ENCODE data around the gene SIX3.

Gene SIX3

GRCh38 chr2:44944952-44945612, 3.6 kb downstream of the SIX3 start:
- Histone ChIP-seq H3K4me3 (ENCODE audit: low read depth, low read length) (peak overlapping the region; percentile 53; the same call in 1 of the 2 replicates), H3K4me1 (ENCODE audit: control insufficient read depth, insufficient read depth, low read length) (peaks cover 40% of the 10 kb centered on the region), H3K27ac (ENCODE audit: low read depth, low read length) (no peak overlapping the region), H3K36me3 (ENCODE audit: control insufficient read depth, insufficient read depth, low read length) (no peaks in the 10 kb centered on the region), H3K9me3 (ENCODE audit: control insufficient read depth, insufficient read depth, low read length) (no peaks in the 10 kb centered on the region), H3K27me3 (ENCODE audit: control insufficient read depth, insufficient read depth, low read length) (peaks cover 100% of the 10 kb centered on the region), H3K9ac (ENCODE audit: low read depth, low read length) (no peak overlapping the region)

DNA sequence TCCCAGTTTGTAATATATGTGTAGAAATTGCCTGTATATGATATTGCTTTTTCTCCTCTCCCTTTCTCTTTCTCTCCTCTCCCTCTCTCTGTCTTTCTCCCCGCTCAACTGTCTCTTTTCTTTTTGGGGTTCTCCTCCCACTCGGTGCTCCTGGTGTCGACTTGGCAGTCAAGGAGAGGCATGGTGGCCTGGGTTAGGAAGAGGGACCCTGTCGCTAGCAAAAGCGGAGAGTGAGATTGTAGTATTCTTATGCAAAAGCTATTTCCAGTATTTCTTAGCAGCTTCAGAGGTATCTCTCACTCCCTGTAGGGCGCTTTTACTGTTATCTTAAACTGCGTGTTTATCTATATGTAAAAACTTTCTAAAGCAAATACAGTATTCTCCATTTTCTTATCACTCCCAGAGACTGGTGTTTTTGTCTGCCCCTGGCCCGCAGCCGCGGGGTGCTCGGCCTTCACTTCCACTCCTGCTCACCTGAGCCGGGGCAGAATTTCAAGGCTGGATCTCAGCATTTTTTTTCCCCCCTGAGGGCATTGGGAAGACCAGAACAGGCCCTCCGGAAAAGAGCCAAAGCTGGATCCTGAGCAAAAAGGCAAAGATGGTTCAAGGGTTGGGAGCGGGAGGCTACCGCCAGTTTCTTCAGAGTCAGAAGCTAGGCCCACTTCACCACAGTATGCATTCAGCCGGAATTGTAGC, 4.3 kb downstream of the SIX3 start:
- Histone ChIP-seq H3K36me3 (ENCODE audit: control insufficient read depth, insufficient read depth, low read length) (no peaks in the 10 kb centered on the region), H3K27ac (ENCODE audit: low read depth, low read length) (peak overlapping the region; percentile 2), H3K9ac (ENCODE audit: low read depth, low read length) (no peak overlapping the region), H3K4me1 (ENCODE audit: control insufficient read depth, insufficient read depth, low read length) (peaks cover 46% of the 10 kb centered on the region), H3K9me3 (ENCODE audit: control insufficient read depth, insufficient read depth, low read length) (no peaks in the 10 kb centered on the region), H3K27me3 (ENCODE audit: control insufficient read depth, insufficient read depth, low read length) (peaks cover 100% of the 10 kb centered on the region), H3K4me3 (ENCODE audit: low read depth, low read length) (0 out of 2 replicates have a peak overlapping the region, but pooled peaks have one; percentile 7)

GRCh38 chr2:44946372-44947027, 5.0 kb downstream of the SIX3 start:
- H3K4me1 ChIP-seq (ENCODE audit: control insufficient read depth, insufficient read depth, low read length): peaks cover 46% of the 10 kb centered on the region
- H3K27ac ChIP-seq (ENCODE audit: low read depth, low read length): no peak overlapping the region
- no peak overlapping the region for H3K9ac ChIP-seq (ENCODE audit: low read depth, low read length)
- no peak overlapping the region for H3K4me3 ChIP-seq (ENCODE audit: low read depth, low read length)
- no peaks in the 10 kb centered on the region for H3K9me3 ChIP-seq (ENCODE audit: control insufficient read depth, insufficient read depth, low read length)
- H3K36me3 ChIP-seq (ENCODE audit: control insufficient read depth, insufficient read depth, low read length): no peaks in the 10 kb centered on the region
- H3K27me3 ChIP-seq (ENCODE audit: control insufficient read depth, insufficient read depth, low read length): peaks cover 100% of the 10 kb centered on the region

- Histone ChIP-seq H3K9ac (ENCODE audit: low read depth, low read length) (no peak overlapping the region), H3K4me3 (ENCODE audit: low read depth, low read length) (no peak overlapping the region), H3K4me1 (ENCODE audit: control insufficient read depth, insufficient read depth, low read length) (peaks cover 46% of the 10 kb centered on the region), H3K27me3 (ENCODE audit: control insufficient read depth, insufficient read depth, low read length) (peaks cover 100% of the 10 kb centered on the region), H3K9me3 (ENCODE audit: control insufficient read depth, insufficient read depth, low read length) (no peaks in the 10 kb centered on the region), H3K27ac (ENCODE audit: low read depth, low read length) (no peak overlapping the region), H3K36me3 (ENCODE audit: control insufficient read depth, insufficient read depth, low read length) (no peaks in the 10 kb centered on the region)
Measured at GRCh38 chr2:44947028-44947375, 5.5 kb downstream of the SIX3 start.

- Histone ChIP-seq H3K27me3 (ENCODE audit: control insufficient read depth, insufficient read depth, low read length) (peaks cover 100% of the 10 kb centered on the region), H3K27ac (ENCODE audit: low read depth, low read length) (no peak overlapping the region), H3K9me3 (ENCODE audit: control insufficient read depth, insufficient read depth, low read length) (no peaks in the 10 kb centered on the region), H3K4me3 (ENCODE audit: low read depth, low read length) (no peak overlapping the region; the same call in 1 of the 2 replicates), H3K4me1 (ENCODE audit: control insufficient read depth, insufficient read depth, low read length) (peaks cover 46% of the 10 kb centered on the region), H3K36me3 (ENCODE audit: control insufficient read depth, insufficient read depth, low read length) (no peaks in the 10 kb centered on the region), H3K9ac (ENCODE audit: low read depth, low read length) (no peak overlapping the region)
Measured at GRCh38 chr2:44948565-44949328, 7.2 kb downstream of the SIX3 start.

- Histone ChIP-seq H3K27me3 (ENCODE audit: control insufficient read depth, insufficient read depth, low read length) (peaks cover 100% of the 10 kb centered on the region), H3K36me3 (ENCODE audit: control insufficient read depth, insufficient read depth, low read length) (no peaks in the 10 kb centered on the region), H3K9me3 (ENCODE audit: control insufficient read depth, insufficient read depth, low read length) (no peaks in the 10 kb centered on the region), H3K27ac (ENCODE audit: low read depth, low read length) (no peak overlapping the region), H3K4me1 (ENCODE audit: control insufficient read depth, insufficient read depth, low read length) (peaks cover 51% of the 10 kb centered on the region), H3K9ac (ENCODE audit: low read depth, low read length) (no peak overlapping the region), H3K4me3 (ENCODE audit: low read depth, low read length) (peak overlapping the region; percentile 48; the same call in 1 of the 2 replicates)
Measured at GRCh38 chr2:44949329-44950151, 8.0 kb downstream of the SIX3 start.

DNA sequence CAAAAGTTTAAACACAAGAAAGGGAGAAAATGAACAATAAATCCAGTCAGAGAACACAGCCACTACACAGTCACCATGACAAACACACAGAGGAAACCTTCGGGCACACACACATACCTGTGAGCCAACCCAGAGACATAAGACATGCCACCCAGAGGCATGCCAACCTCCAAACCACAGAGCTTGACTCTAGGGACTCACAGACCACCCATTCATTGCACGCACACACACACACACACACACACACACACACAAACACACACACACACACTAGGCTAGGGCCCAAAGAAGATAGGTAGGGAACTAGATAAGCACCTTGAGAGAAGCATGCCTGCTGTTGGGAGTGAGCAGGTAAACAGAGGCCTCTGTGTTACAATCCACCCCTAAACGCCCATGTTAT, 9.1 kb downstream of the SIX3 start:
- Histone ChIP-seq H3K27me3 (ENCODE audit: control insufficient read depth, insufficient read depth, low read length) (peaks cover 100% of the 10 kb centered on the region), H3K9me3 (ENCODE audit: control insufficient read depth, insufficient read depth, low read length) (no peaks in the 10 kb centered on the region), H3K4me1 (ENCODE audit: control insufficient read depth, insufficient read depth, low read length) (peaks cover 50% of the 10 kb centered on the region), H3K4me3 (ENCODE audit: low read depth, low read length) (no peak overlapping the region), H3K9ac (ENCODE audit: low read depth, low read length) (no peak overlapping the region), H3K36me3 (ENCODE audit: control insufficient read depth, insufficient read depth, low read length) (no peaks in the 10 kb centered on the region), H3K27ac (ENCODE audit: low read depth, low read length) (no peak overlapping the region)

- peaks cover 49% of the 10 kb centered on the region for H3K4me1 ChIP-seq (ENCODE audit: control insufficient read depth, insufficient read depth, low read length)
Measured at GRCh38 chr2:44951124-44951523, 9.6 kb downstream of the SIX3 start.

GRCh38 chr2:44951714-44952113, 10.2 kb downstream of the SIX3 start:
- no peaks in the 10 kb centered on the region for H3K9me3 ChIP-seq (ENCODE audit: control insufficient read depth, insufficient read depth, low read length)
- H3K36me3 ChIP-seq (ENCODE audit: control insufficient read depth, insufficient read depth, low read length): no peaks in the 10 kb centered on the region
- peaks cover 49% of the 10 kb centered on the region for H3K4me1 ChIP-seq (ENCODE audit: control insufficient read depth, insufficient read depth, low read length)
- H3K9ac ChIP-seq (ENCODE audit: low read depth, low read length): no peak overlapping the region
- no peak overlapping the region for H3K27ac ChIP-seq (ENCODE audit: low read depth, low read length)
- peak overlapping the region; percentile 34; the same call in 1 of the 2 replicates for H3K4me3 ChIP-seq (ENCODE audit: low read depth, low read length)
- peaks cover 100% of the 10 kb centered on the region for H3K27me3 ChIP-seq (ENCODE audit: control insufficient read depth, insufficient read depth, low read length)

More at GRCh38 chr2:44951124-44951523, 9.6 kb downstream of the SIX3 start:
- Histone ChIP-seq H3K9ac (ENCODE audit: low read depth, low read length) (no peak overlapping the region), H3K9me3 (ENCODE audit: control insufficient read depth, insufficient read depth, low read length) (no peaks in the 10 kb centered on the region), H3K36me3 (ENCODE audit: control insufficient read depth, insufficient read depth, low read length) (no peaks in the 10 kb centered on the region), H3K27ac (ENCODE audit: low read depth, low read length) (no peak overlapping the region), H3K4me3 (ENCODE audit: low read depth, low read length) (no peak overlapping the region), H3K27me3 (ENCODE audit: control insufficient read depth, insufficient read depth, low read length) (peaks cover 100% of the 10 kb centered on the region)

GRCh38 chr2:44952143-44952805, 10.8 kb downstream of the SIX3 start:
- no peak overlapping the region for H3K27ac ChIP-seq (ENCODE audit: low read depth, low read length)
- H3K4me1 ChIP-seq (ENCODE audit: control insufficient read depth, insufficient read depth, low read length): peaks cover 48% of the 10 kb centered on the region
- no peak overlapping the region for H3K9ac ChIP-seq (ENCODE audit: low read depth, low read length)
- no peaks in the 10 kb centered on the region for H3K36me3 ChIP-seq (ENCODE audit: control insufficient read depth, insufficient read depth, low read length)
- no peaks in the 10 kb centered on the region for H3K9me3 ChIP-seq (ENCODE audit: control insufficient read depth, insufficient read depth, low read length)
- H3K4me3 ChIP-seq (ENCODE audit: low read depth, low read length): peak overlapping the region; percentile 43
- peaks cover 100% of the 10 kb centered on the region for H3K27me3 ChIP-seq (ENCODE audit: control insufficient read depth, insufficient read depth, low read length)

Data from HUES48 (cell line).